Brain microvascular endothelial cell (primary cell): ENCODE data around the gene RUNX1.

Source experiments
- DNase-seq: peaks from one replicate; pipeline ENCODE4 v3.0.0-alpha.2; 2020
- H3K27ac ChIP-seq: fragments of 250-450 bp; sonication (Bioruptor Pico); 2 replicates; pipeline ENCODE4 v1.5.1; 2020; ENCODE audit warnings: mild to moderate bottlenecking, moderate library complexity
- H3K27me3 ChIP-seq: fragments of 250-450 bp; sonication (Bioruptor Pico); replicated peaks from 2 replicates; pipeline ENCODE4 v1.5.1; 2020; ENCODE audit warnings: mild to moderate bottlenecking
- H3K36me3 ChIP-seq: fragments of 250-450 bp; sonication (Bioruptor Pico); replicated peaks from 2 replicates; pipeline ENCODE4 v1.5.1; 2020; ENCODE audit warnings: mild to moderate bottlenecking
- H3K4me3 ChIP-seq: 2 replicates; pipeline ENCODE4 v1.5.1; 2011; ENCODE audit warnings: low read depth, mild to moderate bottlenecking, control low read depth, low read length, moderate library complexity
- CTCF ChIP-seq: IDR thresholded peaks from 2 replicates; pipeline ENCODE4 v1.5.1; 2011; ENCODE audit warnings: low read depth, mild to moderate bottlenecking, moderate library complexity, low read length, control low read depth, inconsistent platforms; ENCODE audit errors: missing control alignments
- in situ Hi-C: cut with HindIII; loops from 2 replicates; pipeline ENCODE4 v1.10.0; 2017; ENCODE audit warnings: low sequenced_read_pairs, low pct_ligation_motif_present

Gene RUNX1

GRCh38 chr21:35045542-35046262 is 3.4 kb downstream of the RUNX1 start:
- H3K27ac ChIP-seq: no peak overlapping the region
- in situ Hi-C loops: no loop called here
- H3K4me3 ChIP-seq: no peak overlapping the region
- TF ChIP-seq CTCF: no peak
- H3K36me3 ChIP-seq: no peaks in the 10 kb centered on the region
- no peak for DNase-seq
- H3K27me3 ChIP-seq: no peaks in the 10 kb centered on the region

- Histone ChIP-seq H3K27ac (no peak overlapping the region), H3K36me3 (no peaks in the 10 kb centered on the region), H3K4me3 (no peak overlapping the region), H3K27me3 (no peaks in the 10 kb centered on the region)
- in situ Hi-C loops: no loop called here
- no peak for DNase-seq
- TF ChIP-seq CTCF: no peak
These were observed 4.1 kb downstream of the RUNX1 start for GRCh38 chr21:35044770-35045541.

- H3K27ac ChIP-seq: no peak overlapping the region
- in situ Hi-C loops: no loop called here
- no peaks in the 10 kb centered on the region for H3K27me3 ChIP-seq
- no peaks in the 10 kb centered on the region for H3K36me3 ChIP-seq
- no peak for TF ChIP-seq CTCF
- DNase-seq: no peak
- H3K4me3 ChIP-seq: no peak overlapping the region
These were observed 5.0 kb downstream of the RUNX1 start for GRCh38 chr21:35044128-35044527.

GRCh38 chr21:35043549-35043948 is 5.6 kb downstream of the RUNX1 start:
- DNase-seq: no peak
- Histone ChIP-seq H3K27ac (no peak overlapping the region), H3K4me3 (no peak overlapping the region), H3K36me3 (no peaks in the 10 kb centered on the region), H3K27me3 (no peaks in the 10 kb centered on the region)
- in situ Hi-C loops: no loop called here
- TF ChIP-seq CTCF: no peak

GRCh38 chr21:35042836-35043235 is 6.3 kb downstream of the RUNX1 start:
- H3K4me3 ChIP-seq: no peak overlapping the region
- TF ChIP-seq CTCF: no peak
- H3K27ac ChIP-seq: no peak overlapping the region
- in situ Hi-C loops: no loop called here
- H3K36me3 ChIP-seq: no peaks in the 10 kb centered on the region
- no peaks in the 10 kb centered on the region for H3K27me3 ChIP-seq
- DNase-seq: no peak
